ENCODE measurements around the gene HOXC5. TPM values are rescaled to one million over a fixed set of nuclear protein-coding genes. Genes with fewer than 3 reads are reported as not detected.
A peak's percentile ranks its signal among the peaks of the same experiment; 100 is the strongest.

The HOXC5 gene
- total and polyA plus RNA-seq, 4 experiments from 2014 or later, result not detected

DNA sequence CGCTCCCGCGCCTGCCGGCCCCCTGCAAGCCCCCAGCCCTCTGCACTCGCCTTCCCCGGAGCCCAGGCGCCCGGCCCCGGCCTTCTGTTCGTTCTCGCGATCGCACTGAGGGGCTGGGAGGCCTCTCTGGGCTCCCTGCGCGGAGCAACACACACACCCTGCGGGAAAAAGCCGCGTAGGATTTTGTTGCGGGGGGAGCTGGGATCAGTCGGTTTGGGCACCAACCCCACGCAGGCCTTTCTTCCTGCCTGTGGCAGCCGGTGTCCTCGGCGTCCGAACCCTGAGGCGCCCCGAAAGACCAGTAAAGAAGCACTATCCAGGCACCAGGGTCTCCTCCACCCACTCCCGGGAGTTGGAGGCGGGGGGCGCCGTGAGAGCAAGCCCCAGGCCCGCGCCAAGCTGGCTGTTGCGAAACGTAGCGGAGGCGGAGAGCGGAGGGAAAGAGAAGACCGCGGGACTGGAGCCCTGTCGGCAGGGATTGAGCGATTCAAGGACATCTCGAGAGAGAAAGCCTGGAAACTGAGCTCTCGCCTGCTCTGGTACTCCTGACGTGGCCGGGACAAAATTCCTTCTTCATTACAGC, 1.9 kb upstream of the HOXC5 start:
- Mint-ChIP-seq H3K27ac (peak overlapping the region in 2 of 7 donors; percentile 35 to 54), H3K27me3 (peaks cover 59 to 72% of the 10 kb centered on the region in 2 donors), H3K4me3 (peak overlapping the region in 1 of 8 donors; percentile 49), H3K9me3 (peaks cover 0 to 19% (median 7%) of the 10 kb centered on the region in 8 donors), H3K36me3 (peaks cover 0 to 3% of the 10 kb centered on the region in 2 donors), H3K4me1 (peaks cover 13 to 40% (median 22%) of the 10 kb centered on the region in 4 donors)
- intact Hi-C loops (cut with micrococcal nuclease), result no loop called here
- ChIA-PET CTCF (ENCODE audit: partially characterized antibody) (interaction anchor here (0.6 to 3.0 kb wide), 8 partner anchors 13 to 177 kb away, joined by 3 to 49 read pairs (median 5); partner anchors contain the start of gene SMUG1), POLR2A (ENCODE audit: partially characterized antibody) (interaction anchor here (0.7 kb wide), 1 partner anchor 32 kb away, joined by 3 read pairs; no protein-coding TSS in a partner anchor)
- H3K27me3 ChIP-seq (ENCODE audit: insufficient read depth, low read length), result peaks cover 83% of the 10 kb centered on the region
- no peak overlapping the region for H3K4me3 ChIP-seq (ENCODE audit: low read length in 2 of 2)
- no peak for DNase-seq
- no peaks in the 10 kb centered on the region for H3K9me3 ChIP-seq (ENCODE audit: control insufficient read depth in 1 of 2, low read length in 2 of 2)
- H3K4me1 ChIP-seq (ENCODE audit: insufficient read depth, low read length), result peaks cover 13% of the 10 kb centered on the region
- no peak overlapping the region for H3K27ac ChIP-seq (ENCODE audit: low read depth, low read length)
- no peaks in the 10 kb centered on the region for H3K36me3 ChIP-seq (ENCODE audit: insufficient read depth, low read length)

DNA sequence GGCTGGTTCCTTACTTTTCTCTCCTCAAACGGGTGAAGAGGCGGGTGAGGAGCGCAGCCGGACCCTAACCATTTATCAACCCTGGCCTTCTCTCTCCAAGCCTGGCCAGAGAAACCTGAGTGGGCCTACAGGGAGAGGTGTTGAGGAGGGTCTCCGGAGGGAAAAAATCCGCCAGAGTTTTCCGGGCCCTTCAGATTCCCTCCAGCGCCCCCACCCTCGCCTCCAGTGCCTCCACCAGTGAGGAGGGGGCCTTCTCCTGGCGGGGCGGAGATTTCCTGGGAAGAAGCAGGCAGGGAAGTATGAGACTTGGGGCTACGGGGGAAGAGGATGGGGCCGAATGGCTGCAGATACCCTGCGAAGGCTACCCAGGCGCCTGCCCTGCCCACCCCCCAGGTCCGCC, 1.4 kb upstream of the HOXC5 start:
- peak overlapping the region in 1 of 8 donors; percentile 49 for H3K4me3 Mint-ChIP-seq
- H3K27ac ChIP-seq (ENCODE audit: low read depth, low read length), result no peak overlapping the region
- peak overlapping the region in 2 of 7 donors; percentile 35 to 81 for H3K27ac Mint-ChIP-seq
- DNase-seq, result no peak
- peaks cover 56 to 71% of the 10 kb centered on the region in 2 donors for H3K27me3 Mint-ChIP-seq
- peaks cover 78% of the 10 kb centered on the region for H3K27me3 ChIP-seq (ENCODE audit: insufficient read depth, low read length)
- intact Hi-C loops (cut with micrococcal nuclease), result no loop called here
- no peak overlapping the region for H3K4me3 ChIP-seq (ENCODE audit: low read length in 2 of 2)
- peaks cover 13% of the 10 kb centered on the region for H3K4me1 ChIP-seq (ENCODE audit: insufficient read depth, low read length)
- H3K36me3 ChIP-seq (ENCODE audit: insufficient read depth, low read length), result no peaks in the 10 kb centered on the region
- POLR2A ChIA-PET (ENCODE audit: partially characterized antibody), result interaction anchor here (0.7 kb wide), 1 partner anchor 32 kb away, joined by 3 read pairs; no protein-coding TSS in a partner anchor
- peaks cover 0 to 19% (median 7%) of the 10 kb centered on the region in 8 donors for H3K9me3 Mint-ChIP-seq
- H3K9me3 ChIP-seq (ENCODE audit: control insufficient read depth in 1 of 2, low read length in 2 of 2), result no peaks in the 10 kb centered on the region
- CTCF ChIA-PET (ENCODE audit: partially characterized antibody), result interaction anchor here (0.6 to 3.0 kb wide), 9 partner anchors 18 to 184 kb away, joined by 3 to 49 read pairs (median 6); partner anchors contain the start of gene SMUG1
- H3K36me3 Mint-ChIP-seq, result peaks cover 0 to 3% of the 10 kb centered on the region in 2 donors
- H3K4me1 Mint-ChIP-seq, result peaks cover 13 to 39% (median 21%) of the 10 kb centered on the region in 4 donors

DNA sequence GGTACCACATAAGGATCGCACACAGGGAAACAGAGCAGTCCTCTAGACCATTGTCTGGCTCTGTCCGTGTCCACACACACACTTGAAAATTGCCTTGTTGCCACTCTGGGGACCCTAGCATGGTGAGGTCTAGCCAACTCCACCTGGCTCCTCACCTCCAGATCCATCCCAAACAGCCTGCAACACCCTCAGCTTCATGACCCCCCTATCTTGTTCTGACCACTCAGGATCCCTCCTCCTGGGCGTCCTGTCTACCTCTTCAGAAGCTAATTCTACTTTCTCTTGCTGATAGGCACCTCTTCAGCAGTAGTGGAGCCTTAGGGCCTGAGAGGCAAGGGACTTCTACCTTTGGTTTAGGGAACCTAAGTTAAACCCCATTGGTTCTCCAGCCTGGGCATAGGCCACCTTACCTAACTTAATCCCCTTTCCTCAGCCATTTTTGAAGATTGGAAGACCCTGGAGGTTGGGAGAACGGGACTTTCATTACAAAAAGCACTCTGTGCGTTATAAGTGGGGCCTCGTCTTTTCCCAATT, 697 bp upstream of the HOXC5 start:
- Mint-ChIP-seq H3K36me3 (peaks cover 0 to 3% of the 10 kb centered on the region in 2 donors), H3K27me3 (peaks cover 55 to 65% of the 10 kb centered on the region in 2 donors), H3K4me3 (peak overlapping the region in 4 of 8 donors; percentile 9 to 74 (median 30)), H3K4me1 (peaks cover 11 to 33% (median 21%) of the 10 kb centered on the region in 4 donors), H3K9me3 (peaks cover 0 to 19% (median 7%) of the 10 kb centered on the region in 8 donors), H3K27ac (peak overlapping the region in 2 of 7 donors; percentile 81 to 89)
- Histone ChIP-seq H3K9me3 (ENCODE audit: control insufficient read depth in 1 of 2, low read length in 2 of 2) (no peaks in the 10 kb centered on the region), H3K4me1 (ENCODE audit: insufficient read depth, low read length) (peaks cover 13% of the 10 kb centered on the region), H3K4me3 (ENCODE audit: low read length in 2 of 2) (no peak overlapping the region), H3K27me3 (ENCODE audit: insufficient read depth, low read length) (peaks cover 74% of the 10 kb centered on the region), H3K36me3 (ENCODE audit: insufficient read depth, low read length) (no peaks in the 10 kb centered on the region), H3K27ac (ENCODE audit: low read depth, low read length) (no peak overlapping the region)
- POLR2A ChIA-PET (ENCODE audit: partially characterized antibody), result no interaction called here
- intact Hi-C loops (cut with micrococcal nuclease), result loop anchor here (1.0 kb wide), 2 partner anchors 159 to 169 kb away; no protein-coding TSS in a partner anchor
- no peak for DNase-seq
- CTCF ChIA-PET (ENCODE audit: partially characterized antibody), result interaction anchor here (0.7 to 3.0 kb wide), 20 partner anchors 9 to 185 kb away, joined by 3 to 49 read pairs (median 4); partner anchors contain the start of genes HOXC4, HOXC8 and SMUG1

DNA sequence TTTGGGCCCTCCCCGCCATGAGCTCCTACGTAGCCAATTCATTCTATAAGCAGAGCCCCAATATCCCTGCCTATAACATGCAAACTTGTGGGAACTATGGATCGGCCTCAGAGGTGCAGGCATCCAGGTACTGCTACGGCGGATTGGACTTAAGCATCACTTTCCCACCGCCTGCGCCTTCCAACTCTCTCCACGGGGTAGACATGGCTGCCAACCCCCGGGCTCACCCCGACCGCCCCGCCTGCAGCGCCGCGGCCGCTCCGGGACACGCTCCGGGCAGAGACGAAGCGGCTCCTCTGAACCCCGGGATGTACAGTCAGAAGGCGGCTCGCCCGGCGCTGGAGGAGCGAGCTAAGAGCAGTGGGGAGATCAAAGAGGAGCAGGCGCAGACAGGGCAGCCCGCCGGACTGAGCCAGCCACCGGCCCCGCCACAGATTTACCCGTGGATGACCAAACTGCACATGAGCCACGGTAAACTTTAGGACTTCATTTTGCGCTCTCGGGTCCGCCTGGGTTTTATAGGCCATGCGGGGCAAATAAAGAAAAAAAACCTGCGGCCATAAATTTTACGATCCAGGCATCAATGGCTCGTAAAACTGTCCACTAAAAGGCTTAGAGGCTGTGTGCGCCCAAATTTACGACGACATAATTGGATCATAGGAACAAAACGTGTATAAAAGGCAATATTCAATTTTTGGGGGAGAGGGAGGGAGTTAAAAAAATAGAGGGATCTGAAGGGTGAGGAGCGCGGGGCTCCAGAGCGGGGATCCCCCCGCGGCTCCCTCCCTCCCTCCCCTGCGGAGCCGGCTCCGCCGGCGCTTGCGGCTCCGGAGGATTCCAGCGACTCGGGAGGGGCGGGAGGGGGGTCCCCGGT, 493 bp downstream of the HOXC5 start:
- ChIA-PET CTCF (ENCODE audit: partially characterized antibody) (interaction anchor here (0.7 to 3.0 kb wide), 15 partner anchors 10 to 183 kb away, joined by 3 to 49 read pairs (median 6); partner anchors contain the start of genes HOXC4, HOXC8 and SMUG1), POLR2A (ENCODE audit: partially characterized antibody) (no interaction called here)
- Histone ChIP-seq H3K27me3 (ENCODE audit: insufficient read depth, low read length) (peaks cover 70% of the 10 kb centered on the region), H3K4me3 (ENCODE audit: low read length in 2 of 2) (no peak overlapping the region), H3K36me3 (ENCODE audit: insufficient read depth, low read length) (no peaks in the 10 kb centered on the region), H3K9me3 (ENCODE audit: control insufficient read depth in 1 of 2, low read length in 2 of 2) (no peaks in the 10 kb centered on the region), H3K4me1 (ENCODE audit: insufficient read depth, low read length) (peaks cover 13% of the 10 kb centered on the region), H3K27ac (ENCODE audit: low read depth, low read length) (no peak overlapping the region)
- intact Hi-C loops (cut with micrococcal nuclease), result no loop called here
- Mint-ChIP-seq H3K4me3 (peak overlapping the region in 7 of 8 donors; percentile 55 to 82 (median 61)), H3K27ac (peak overlapping the region in 4 of 7 donors; percentile 15 to 81 (median 41)), H3K9me3 (peaks cover 0 to 21% (median 7%) of the 10 kb centered on the region in 8 donors), H3K4me1 (peaks cover 11 to 29% (median 18%) of the 10 kb centered on the region in 4 donors), H3K27me3 (peaks cover 58 to 64% of the 10 kb centered on the region in 2 donors), H3K36me3 (peaks cover 0 to 3% of the 10 kb centered on the region in 2 donors)
- DNase-seq, result no peak

DNA sequence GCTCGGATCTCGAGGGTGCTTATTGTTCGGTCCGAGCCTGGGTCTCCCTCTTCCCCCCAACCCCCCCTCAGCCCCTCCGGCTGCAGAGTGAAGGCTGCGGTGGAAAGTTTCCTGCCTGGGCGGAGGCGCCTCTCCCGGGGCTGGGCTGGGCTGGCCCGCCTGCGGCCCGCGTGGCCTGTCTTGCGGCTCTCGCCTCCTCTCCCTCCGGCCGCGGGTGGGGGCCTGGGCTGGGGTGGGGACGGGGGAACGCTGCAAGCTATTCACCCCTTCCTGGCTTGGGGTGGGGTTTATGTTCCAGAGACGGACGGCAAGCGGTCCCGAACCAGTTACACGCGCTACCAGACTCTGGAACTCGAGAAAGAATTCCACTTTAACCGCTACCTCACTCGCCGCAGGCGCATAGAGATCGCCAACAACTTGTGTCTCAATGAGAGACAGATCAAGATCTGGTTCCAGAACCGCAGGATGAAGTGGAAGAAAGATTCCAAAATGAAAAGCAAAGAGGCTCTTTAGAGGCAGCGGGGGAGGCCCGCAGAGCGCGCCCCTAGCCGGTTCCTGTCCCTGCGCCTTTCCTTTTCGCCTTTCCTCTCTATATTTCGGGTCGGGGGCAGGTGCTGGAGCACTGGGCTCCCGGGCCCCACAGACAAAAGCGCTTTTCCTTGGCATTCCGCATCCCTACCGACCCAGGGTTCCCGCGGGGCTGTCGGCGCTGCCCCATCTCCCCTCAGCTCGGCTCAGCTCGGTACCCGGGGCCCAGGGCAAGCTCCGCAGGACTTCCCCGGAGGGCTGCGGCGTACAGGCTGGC, 1.3 kb downstream of the HOXC5 start:
- Histone ChIP-seq H3K4me3 (ENCODE audit: low read length in 2 of 2) (no peak overlapping the region), H3K27me3 (ENCODE audit: insufficient read depth, low read length) (peaks cover 64% of the 10 kb centered on the region), H3K4me1 (ENCODE audit: insufficient read depth, low read length) (peaks cover 13% of the 10 kb centered on the region), H3K36me3 (ENCODE audit: insufficient read depth, low read length) (no peaks in the 10 kb centered on the region), H3K9me3 (ENCODE audit: control insufficient read depth in 1 of 2, low read length in 2 of 2) (no peaks in the 10 kb centered on the region), H3K27ac (ENCODE audit: low read depth, low read length) (no peak overlapping the region)
- H3K36me3 Mint-ChIP-seq, result peaks cover 0 to 3% of the 10 kb centered on the region in 2 donors
- H3K9me3 Mint-ChIP-seq, result peaks cover 0 to 21% (median 7%) of the 10 kb centered on the region in 8 donors
- peak overlapping the region in 7 of 8 donors; percentile 42 to 76 (median 64) for H3K4me3 Mint-ChIP-seq
- no peak for DNase-seq
- intact Hi-C loops (cut with micrococcal nuclease), result no loop called here
- peaks cover 8 to 24% (median 14%) of the 10 kb centered on the region in 4 donors for H3K4me1 Mint-ChIP-seq
- POLR2A ChIA-PET (ENCODE audit: partially characterized antibody), result no interaction called here
- CTCF ChIA-PET (ENCODE audit: partially characterized antibody), result interaction anchor here (1.8 kb wide), 1 partner anchor 158 kb away, joined by 6 read pairs; no protein-coding TSS in a partner anchor
- peaks cover 60 to 67% of the 10 kb centered on the region in 2 donors for H3K27me3 Mint-ChIP-seq
- peak overlapping the region in 2 of 7 donors; percentile 72 to 81 for H3K27ac Mint-ChIP-seq

DNA sequence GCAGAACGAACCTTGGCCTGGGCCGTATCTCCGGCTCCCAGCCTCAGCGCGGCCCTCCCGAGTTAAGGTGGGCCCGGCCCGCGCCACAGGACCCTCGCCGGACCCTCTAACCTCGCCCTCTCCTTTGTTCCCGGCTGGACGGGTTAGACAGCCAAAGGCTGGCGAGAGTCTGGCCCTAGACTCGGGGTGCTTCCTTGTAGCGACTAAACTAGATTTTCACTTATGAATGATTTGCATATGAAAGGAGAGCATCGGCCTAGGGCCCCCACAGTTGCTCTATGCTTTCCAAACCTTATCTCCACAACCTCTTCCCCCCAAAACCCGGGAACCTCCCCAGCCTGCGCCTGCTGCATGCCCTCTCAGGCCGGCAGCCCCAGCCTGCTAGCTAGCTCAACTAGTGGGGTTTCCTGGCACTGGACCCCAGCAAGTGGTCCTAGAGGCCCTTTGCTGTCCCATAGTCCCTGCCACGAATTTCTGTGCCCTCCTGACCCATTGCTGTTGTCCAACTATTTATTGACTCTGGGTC, 2.0 kb downstream of the HOXC5 start:
- intact Hi-C loops (cut with micrococcal nuclease), result no loop called here
- H3K4me3 Mint-ChIP-seq, result peak overlapping the region in 4 of 8 donors; percentile 12 to 72 (median 44)
- no peak overlapping the region for H3K27ac ChIP-seq (ENCODE audit: low read depth, low read length)
- peaks cover 61 to 68% of the 10 kb centered on the region in 2 donors for H3K27me3 Mint-ChIP-seq
- peak overlapping the region in 2 of 7 donors; percentile 72 to 74 for H3K27ac Mint-ChIP-seq
- CTCF ChIA-PET (ENCODE audit: partially characterized antibody), result interaction anchor here (1.8 kb wide), 1 partner anchor 157 kb away, joined by 6 read pairs; no protein-coding TSS in a partner anchor
- DNase-seq, result no peak
- peaks cover 60% of the 10 kb centered on the region for H3K27me3 ChIP-seq (ENCODE audit: insufficient read depth, low read length)
- H3K9me3 Mint-ChIP-seq, result peaks cover 0 to 19% (median 7%) of the 10 kb centered on the region in 8 donors
- H3K9me3 ChIP-seq (ENCODE audit: control insufficient read depth in 1 of 2, low read length in 2 of 2), result no peaks in the 10 kb centered on the region
- no peak overlapping the region for H3K4me3 ChIP-seq (ENCODE audit: low read length in 2 of 2)
- peaks cover 13% of the 10 kb centered on the region for H3K4me1 ChIP-seq (ENCODE audit: insufficient read depth, low read length)
- H3K36me3 Mint-ChIP-seq, result peaks cover 0 to 3% of the 10 kb centered on the region in 2 donors
- POLR2A ChIA-PET (ENCODE audit: partially characterized antibody), result no interaction called here
- H3K4me1 Mint-ChIP-seq, result peaks cover 4 to 20% (median 11%) of the 10 kb centered on the region in 4 donors
- no peaks in the 10 kb centered on the region for H3K36me3 ChIP-seq (ENCODE audit: insufficient read depth, low read length)
